ENCODE results near the gene DDX46. TPM values are rescaled to one million over a fixed set of nuclear protein-coding genes. Genes with fewer than 3 reads are reported as not detected.
"Not testable (repeated sequence)": the region's sequence is repeated elsewhere in the genome, so short reads cannot be mapped to it uniquely, and the experiment has no call there.

Gene DDX46, protein sequence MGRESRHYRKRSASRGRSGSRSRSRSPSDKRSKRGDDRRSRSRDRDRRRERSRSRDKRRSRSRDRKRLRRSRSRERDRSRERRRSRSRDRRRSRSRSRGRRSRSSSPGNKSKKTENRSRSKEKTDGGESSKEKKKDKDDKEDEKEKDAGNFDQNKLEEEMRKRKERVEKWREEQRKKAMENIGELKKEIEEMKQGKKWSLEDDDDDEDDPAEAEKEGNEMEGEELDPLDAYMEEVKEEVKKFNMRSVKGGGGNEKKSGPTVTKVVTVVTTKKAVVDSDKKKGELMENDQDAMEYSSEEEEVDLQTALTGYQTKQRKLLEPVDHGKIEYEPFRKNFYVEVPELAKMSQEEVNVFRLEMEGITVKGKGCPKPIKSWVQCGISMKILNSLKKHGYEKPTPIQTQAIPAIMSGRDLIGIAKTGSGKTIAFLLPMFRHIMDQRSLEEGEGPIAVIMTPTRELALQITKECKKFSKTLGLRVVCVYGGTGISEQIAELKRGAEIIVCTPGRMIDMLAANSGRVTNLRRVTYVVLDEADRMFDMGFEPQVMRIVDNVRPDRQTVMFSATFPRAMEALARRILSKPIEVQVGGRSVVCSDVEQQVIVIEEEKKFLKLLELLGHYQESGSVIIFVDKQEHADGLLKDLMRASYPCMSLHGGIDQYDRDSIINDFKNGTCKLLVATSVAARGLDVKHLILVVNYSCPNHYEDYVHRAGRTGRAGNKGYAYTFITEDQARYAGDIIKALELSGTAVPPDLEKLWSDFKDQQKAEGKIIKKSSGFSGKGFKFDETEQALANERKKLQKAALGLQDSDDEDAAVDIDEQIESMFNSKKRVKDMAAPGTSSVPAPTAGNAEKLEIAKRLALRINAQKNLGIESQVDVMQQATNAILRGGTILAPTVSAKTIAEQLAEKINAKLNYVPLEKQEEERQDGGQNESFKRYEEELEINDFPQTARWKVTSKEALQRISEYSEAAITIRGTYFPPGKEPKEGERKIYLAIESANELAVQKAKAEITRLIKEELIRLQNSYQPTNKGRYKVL
- 24.4 TPM for total RNA-seq
- long read RNA-seq, full-length matches to known transcripts = 69 of 74 reads
- long read RNA-seq, partial matches to known transcripts = 2 of 74 reads
- long read RNA-seq, other reads (novel, unspliced or antisense) = 3 of 74 reads

- DNase-seq = peak; percentile 94
- H3K27ac ChIP-seq (replicated peaks) = peak within 1 kb of the TSS; percentile 87
- no peaks in the 10 kb centered on the region for H3K27me3 ChIP-seq (ENCODE audit: low read depth)
- peaks cover 3% of the 10 kb centered on the region for H3K36me3 ChIP-seq
- H3K4me1 ChIP-seq = peaks cover 49% of the 10 kb centered on the region
- TF ChIP-seq, protein P1, sequence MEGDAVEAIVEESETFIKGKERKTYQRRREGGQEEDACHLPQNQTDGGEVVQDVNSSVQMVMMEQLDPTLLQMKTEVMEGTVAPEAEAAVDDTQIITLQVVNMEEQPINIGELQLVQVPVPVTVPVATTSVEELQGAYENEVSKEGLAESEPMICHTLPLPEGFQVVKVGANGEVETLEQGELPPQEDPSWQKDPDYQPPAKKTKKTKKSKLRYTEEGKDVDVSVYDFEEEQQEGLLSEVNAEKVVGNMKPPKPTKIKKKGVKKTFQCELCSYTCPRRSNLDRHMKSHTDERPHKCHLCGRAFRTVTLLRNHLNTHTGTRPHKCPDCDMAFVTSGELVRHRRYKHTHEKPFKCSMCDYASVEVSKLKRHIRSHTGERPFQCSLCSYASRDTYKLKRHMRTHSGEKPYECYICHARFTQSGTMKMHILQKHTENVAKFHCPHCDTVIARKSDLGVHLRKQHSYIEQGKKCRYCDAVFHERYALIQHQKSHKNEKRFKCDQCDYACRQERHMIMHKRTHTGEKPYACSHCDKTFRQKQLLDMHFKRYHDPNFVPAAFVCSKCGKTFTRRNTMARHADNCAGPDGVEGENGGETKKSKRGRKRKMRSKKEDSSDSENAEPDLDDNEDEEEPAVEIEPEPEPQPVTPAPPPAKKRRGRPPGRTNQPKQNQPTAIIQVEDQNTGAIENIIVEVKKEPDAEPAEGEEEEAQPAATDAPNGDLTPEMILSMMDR (IDR thresholded peaks at IDR 0.05; ENCODE audit: borderline replicate concordance) = peak; percentile 77
- no peaks in the 10 kb centered on the region for H3K9me3 ChIP-seq (replicated peaks)
- peak within 1 kb of the TSS; percentile 100 for H3K4me3 ChIP-seq
- intact Hi-C loops (cut with micrococcal nuclease) = no loop called here
Observed at GRCh38 chr5:134758504-134759341, at the start of gene DDX46. TSS of gene DDX46 (plus strand) at chr5:134758779. CDS start at chr5:134758939, 160 bp downstream.

GRCh38 chr5:134714120-134714519, 44.5 kb upstream of the DDX46 start:
- no peaks in the 10 kb centered on the region for H3K4me1 ChIP-seq
- DNase-seq = no peak
- no peaks in the 10 kb centered on the region for H3K27me3 ChIP-seq (ENCODE audit: low read depth)
- H3K4me3 ChIP-seq = no peak overlapping the region
- peaks cover 99% of the 10 kb centered on the region for H3K36me3 ChIP-seq
- no peak overlapping the region for H3K27ac ChIP-seq (replicated peaks)
- intact Hi-C loops (cut with micrococcal nuclease) = no loop called here
- TF ChIP-seq, protein P1 (IDR thresholded peaks at IDR 0.05; ENCODE audit: borderline replicate concordance) = no peak
- no peaks in the 10 kb centered on the region for H3K9me3 ChIP-seq (replicated peaks)

DNA sequence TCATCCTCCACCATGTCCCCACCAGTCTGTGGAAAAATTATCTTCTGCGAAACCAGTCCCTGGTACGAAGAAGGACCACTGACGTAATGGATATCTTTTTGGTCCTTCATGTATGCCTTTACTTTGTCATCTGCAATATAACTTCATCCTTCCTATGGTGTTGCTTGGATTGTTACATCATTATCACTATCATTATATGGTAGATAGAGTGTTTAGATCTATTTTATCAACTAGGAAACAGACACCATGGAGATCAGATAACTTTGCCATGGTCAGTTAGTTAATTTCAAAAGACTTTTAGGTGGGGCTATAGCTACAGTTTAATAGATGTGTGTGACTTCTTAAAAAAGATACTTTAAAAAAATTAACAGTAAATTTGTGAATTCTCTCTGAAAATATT, 44.0 kb upstream of the DDX46 start:
- H3K4me3 ChIP-seq = no peak overlapping the region
- H3K4me1 ChIP-seq = no peaks in the 10 kb centered on the region
- DNase-seq = no peak
- intact Hi-C loops (cut with micrococcal nuclease) = no loop called here
- no peaks in the 10 kb centered on the region for H3K9me3 ChIP-seq (replicated peaks)
- H3K36me3 ChIP-seq = peaks cover 99% of the 10 kb centered on the region
- H3K27ac ChIP-seq (replicated peaks) = no peak overlapping the region
- H3K27me3 ChIP-seq (ENCODE audit: low read depth) = no peaks in the 10 kb centered on the region
- TF ChIP-seq, protein P1 (IDR thresholded peaks at IDR 0.05; ENCODE audit: borderline replicate concordance) = no peak

DNA sequence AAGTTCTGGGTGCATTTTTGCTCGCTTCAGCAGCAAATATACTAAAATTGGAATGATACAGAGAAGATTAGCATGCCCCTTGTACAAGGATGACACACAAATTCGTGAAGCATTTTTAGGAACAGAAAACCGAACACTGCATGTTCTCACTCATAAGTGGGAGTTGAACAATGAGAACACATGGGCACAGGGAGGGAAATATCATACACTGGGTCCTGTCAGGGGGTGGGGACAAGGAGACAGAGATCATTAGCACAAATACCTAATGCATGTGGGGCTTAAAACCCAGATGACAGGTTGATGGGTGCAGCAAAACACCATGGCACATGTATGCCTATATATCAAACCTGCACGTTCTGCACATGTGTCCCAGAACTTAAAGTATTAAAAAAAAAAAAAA, 43.1 kb upstream of the DDX46 start:
- intact Hi-C loops (cut with micrococcal nuclease); H3K4me3 ChIP-seq; H3K27me3 ChIP-seq (ENCODE audit: low read depth); DNase-seq; H3K27ac ChIP-seq (replicated peaks); H3K4me1 ChIP-seq; H3K9me3 ChIP-seq (replicated peaks): not testable (repeated sequence)
- H3K36me3 ChIP-seq = peaks cover 99% of the 10 kb centered on the region

- intact Hi-C loops (cut with micrococcal nuclease) = no loop called here
Observed at GRCh38 chr5:134724872-134725271, 33.7 kb upstream of the DDX46 start.

More at GRCh38 chr5:134724872-134725271, 33.7 kb upstream of the DDX46 start:
- no peaks in the 10 kb centered on the region for H3K9me3 ChIP-seq (replicated peaks)
- no peak overlapping the region for H3K27ac ChIP-seq (replicated peaks)
- no peaks in the 10 kb centered on the region for H3K27me3 ChIP-seq (ENCODE audit: low read depth)
- TF ChIP-seq, protein P1 (IDR thresholded peaks at IDR 0.05; ENCODE audit: borderline replicate concordance) = no peak
- H3K4me3 ChIP-seq = no peak overlapping the region
- no peak for DNase-seq
- no peaks in the 10 kb centered on the region for H3K4me1 ChIP-seq
- peaks cover 53% of the 10 kb centered on the region for H3K36me3 ChIP-seq
